ENCODE data around the gene HLA-DQA1.

GRCh38 chr6:32639440-32640394, 2.5 kb downstream of the HLA-DQA1 start:
- TF ChIP-seq, protein P1, sequence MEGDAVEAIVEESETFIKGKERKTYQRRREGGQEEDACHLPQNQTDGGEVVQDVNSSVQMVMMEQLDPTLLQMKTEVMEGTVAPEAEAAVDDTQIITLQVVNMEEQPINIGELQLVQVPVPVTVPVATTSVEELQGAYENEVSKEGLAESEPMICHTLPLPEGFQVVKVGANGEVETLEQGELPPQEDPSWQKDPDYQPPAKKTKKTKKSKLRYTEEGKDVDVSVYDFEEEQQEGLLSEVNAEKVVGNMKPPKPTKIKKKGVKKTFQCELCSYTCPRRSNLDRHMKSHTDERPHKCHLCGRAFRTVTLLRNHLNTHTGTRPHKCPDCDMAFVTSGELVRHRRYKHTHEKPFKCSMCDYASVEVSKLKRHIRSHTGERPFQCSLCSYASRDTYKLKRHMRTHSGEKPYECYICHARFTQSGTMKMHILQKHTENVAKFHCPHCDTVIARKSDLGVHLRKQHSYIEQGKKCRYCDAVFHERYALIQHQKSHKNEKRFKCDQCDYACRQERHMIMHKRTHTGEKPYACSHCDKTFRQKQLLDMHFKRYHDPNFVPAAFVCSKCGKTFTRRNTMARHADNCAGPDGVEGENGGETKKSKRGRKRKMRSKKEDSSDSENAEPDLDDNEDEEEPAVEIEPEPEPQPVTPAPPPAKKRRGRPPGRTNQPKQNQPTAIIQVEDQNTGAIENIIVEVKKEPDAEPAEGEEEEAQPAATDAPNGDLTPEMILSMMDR (IDR thresholded peaks at IDR 0.05; ENCODE audit: poor library complexity): no peak
- no peak for TF ChIP-seq EZH2 (IDR thresholded peaks at IDR 0.05; ENCODE audit: borderline replicate concordance)
